H1 (cell line): ENCODE measurements around the gene DYRK1A. TPM values are rescaled to one million over a fixed set of nuclear protein-coding genes. Genes with fewer than 3 reads are reported as not detected.

Experiments used
- CTCF ChIA-PET: fragments of 300-600 bp; sonication (Branson Sonifier 250); formaldehyde crosslinking; loops from one replicate; lab custom pipeline; 2021; ENCODE audit not compliant: partially characterized antibody; lab: Charles Lee
- POLR2A ChIA-PET: fragments of 300-600 bp; sonication (Branson Sonifier 250); formaldehyde crosslinking; loops from one replicate; lab custom pipeline; 2021; ENCODE audit warnings: inconsistent platforms; ENCODE audit not compliant: partially characterized antibody; lab: Charles Lee
- DNase-seq, 2 experiments: peaks; one replicate each; pipeline versions ENCODE4 v3.0.0 to v3.0.0-alpha.2; 2010 to 2022; ENCODE audit warnings: low spot score in 2 of 2, low read depth in 1 of 2, mixed read lengths in 1 of 2
- FAIRE-seq: peaks from 2 replicates; lab custom pipeline; 2011; peaks lifted over from hg19 to GRCh38; lab: Jason Lieb, UNC
- H2AFZ ChIP-seq: 2 replicates; pipeline ENCODE4 v1.8.1; 2012; ENCODE audit warnings: low read length, inconsistent platforms
- H2AK5ac ChIP-seq: 2 replicates; pipeline ENCODE4 v1.6.1; 2013; ENCODE audit warnings: low read depth, low read length
- H2BK120ac ChIP-seq: replicated peaks from 2 replicates; pipeline ENCODE3; 2013; ENCODE audit warnings: low read depth, low read length, inconsistent platforms
- H2BK12ac ChIP-seq: 2 replicates; pipeline ENCODE4 v1.6.1; 2013; ENCODE audit warnings: low read depth, low read length
- H2BK15ac ChIP-seq: 2 replicates; pipeline ENCODE4 v1.6.1; 2013; ENCODE audit warnings: low read length
- H2BK20ac ChIP-seq: 2 replicates; pipeline ENCODE4 v1.6.1; 2013; ENCODE audit warnings: low read length
- H2BK5ac ChIP-seq: 2 replicates; pipeline ENCODE4 v1.6.1; 2013; ENCODE audit warnings: low read depth, low read length
- H3K14ac ChIP-seq: 2 replicates; pipeline ENCODE4 v1.6.1; 2013; ENCODE audit warnings: inconsistent platforms; ENCODE audit not compliant: insufficient read length
- H3K18ac ChIP-seq: 2 replicates; pipeline ENCODE4 v1.6.1; 2013; ENCODE audit warnings: low read length; ENCODE audit errors: extremely low read depth
- H3K23ac ChIP-seq: 2 replicates; pipeline ENCODE4 v1.6.1; 2013; ENCODE audit warnings: inconsistent platforms; ENCODE audit not compliant: insufficient read length
- H3K23me2 ChIP-seq: 2 replicates; pipeline ENCODE4 v1.6.1; 2013; ENCODE audit warnings: low read depth, low read length
- H3K27ac ChIP-seq: 2 replicates; pipeline ENCODE4 v1.6.1; 2011; ENCODE audit warnings: low read depth, low read length, inconsistent platforms
- H3K27me3 ChIP-seq, 4 experiments: replicated peaks in 1 of 4; 1 replicate in 1 of 4; 2 replicates in 3 of 4; pipeline versions ENCODE4 v1.6.1 to v1.8.1; 2011 to 2013; ENCODE audit warnings: low read length in 3 of 4, mild to moderate bottlenecking in 3 of 4, inconsistent platforms in 2 of 4, mixed read lengths in 2 of 4, moderate library complexity in 1 of 4; ENCODE audit not compliant: control insufficient read depth in 3 of 4, insufficient read depth in 3 of 4; ENCODE audit errors: extremely low read depth in 1 of 4
- H3K36me3 ChIP-seq, 4 experiments: 2 replicates each; pipeline versions ENCODE4 v1.6.1 to v1.8.1; 2011 to 2013; ENCODE audit warnings: mild to moderate bottlenecking in 4 of 4, low read length in 3 of 4, moderate library complexity in 2 of 4, control low read depth in 1 of 4, inconsistent platforms in 1 of 4; ENCODE audit not compliant: insufficient read depth in 4 of 4, control insufficient read depth in 2 of 4
- H3K4ac ChIP-seq: replicated peaks from 2 replicates; pipeline ENCODE3; 2013; ENCODE audit warnings: low read length, low read depth, mixed read lengths, inconsistent platforms; ENCODE audit not compliant: insufficient read length
- H3K4me1 ChIP-seq, 4 experiments: replicated peaks in 1 of 4; 1 replicate in 1 of 4; 2 replicates in 3 of 4; pipeline versions ENCODE4 v1.6.1 to v1.8.1; 2011 to 2013; ENCODE audit warnings: low read length in 3 of 4, inconsistent platforms in 2 of 4, mixed read lengths in 1 of 4; ENCODE audit not compliant: insufficient read depth in 4 of 4, control insufficient read depth in 3 of 4
- H3K4me2 ChIP-seq, 2 experiments: 2 replicates each; pipeline versions ENCODE4 v1.6.1 to v1.8.1; 2011 to 2013; ENCODE audit warnings: low read depth in 2 of 2, low read length in 2 of 2, control low read depth in 1 of 2, inconsistent platforms in 1 of 2, mild to moderate bottlenecking in 1 of 2; ENCODE audit not compliant: insufficient read depth in 1 of 2
- H3K4me3 ChIP-seq, 4 experiments: fragments of 200-600, 300-600 bp in 1 of 4; sonication (generic), shearing (Covaris generic), sonication (Bioruptor Twin) in 1 of 4; 2 replicates each; pipeline versions ENCODE4 v1.5.1 to v1.8.1; 2011 to 2016; ENCODE audit warnings: low read length in 4 of 4, low read depth in 3 of 4, control low read depth in 2 of 4, inconsistent platforms in 2 of 4, mild to moderate bottlenecking in 2 of 4, mixed read lengths in 1 of 4, moderate library complexity in 1 of 4; ENCODE audit not compliant: insufficient read depth in 2 of 4; ENCODE audit errors: extremely low read depth in 1 of 4
- H3K56ac ChIP-seq: replicated peaks from 2 replicates; pipeline ENCODE3; 2013; ENCODE audit warnings: low read depth, mild to moderate bottlenecking, mixed read lengths, low read length, inconsistent platforms; ENCODE audit not compliant: insufficient read length
- H3K79me1 ChIP-seq: 2 replicates; pipeline ENCODE4 v1.6.1; 2013; ENCODE audit warnings: low read depth, low read length, control low read depth
- H3K79me2 ChIP-seq, 2 experiments: 2 replicates each; pipeline versions ENCODE4 v1.6.1 to v1.8.1; 2012 to 2013; ENCODE audit warnings: low read length in 2 of 2, mild to moderate bottlenecking in 2 of 2, inconsistent platforms in 1 of 2; ENCODE audit not compliant: insufficient read depth in 2 of 2, control insufficient read depth in 1 of 2
- H3K9ac ChIP-seq, 4 experiments: replicated peaks in 1 of 4; 1 replicate in 1 of 4; 2 replicates in 3 of 4; pipeline versions ENCODE4 v1.6.1 to v1.8.1; 2011 to 2013; ENCODE audit warnings: low read depth in 3 of 4, low read length in 3 of 4, control low read depth in 2 of 4, mild to moderate bottlenecking in 2 of 4, moderate library complexity in 2 of 4, inconsistent platforms in 1 of 4; ENCODE audit errors: extremely low read depth in 1 of 4
- H3K9me3 ChIP-seq, 2 experiments: 2 replicates each; pipeline versions ENCODE4 v1.6.1 to v1.8.1; 2012 to 2013; ENCODE audit warnings: mild to moderate bottlenecking in 2 of 2, moderate library complexity in 2 of 2, control low read depth in 1 of 2, inconsistent platforms in 1 of 2, low read depth in 1 of 2, low read length in 1 of 2, mixed read lengths in 1 of 2; ENCODE audit not compliant: insufficient read depth in 2 of 2
- H4K20me1 ChIP-seq, 2 experiments: replicated peaks in 1 of 2; 2 replicates each; pipeline versions ENCODE3 to v1.8.1; 2011 to 2013; ENCODE audit warnings: inconsistent platforms in 2 of 2, low read length in 2 of 2, mild to moderate bottlenecking in 1 of 2; ENCODE audit not compliant: insufficient read depth in 2 of 2, control insufficient read depth in 1 of 2
- H4K5ac ChIP-seq: 2 replicates; pipeline ENCODE4 v1.6.1; 2013; ENCODE audit warnings: low read length, low read depth, mixed read lengths, inconsistent platforms; ENCODE audit not compliant: insufficient read length
- H4K8ac ChIP-seq: 2 replicates; pipeline ENCODE4 v1.8.0; 2013; ENCODE audit warnings: mild to moderate bottlenecking, moderate library complexity, low read length, inconsistent platforms; ENCODE audit not compliant: insufficient read depth; ENCODE audit errors: extremely low read depth
- H4K91ac ChIP-seq: replicated peaks from 2 replicates; pipeline ENCODE3; 2013; ENCODE audit warnings: low read length, mixed read lengths, inconsistent platforms; ENCODE audit not compliant: insufficient read length
- RNF2 ChIP-seq: fragments of 200-900, 300-1000 bp; sonication (generic); IDR thresholded peaks from 2 replicates; pipeline ENCODE4 v1.7.1; 2016; ENCODE audit warnings: borderline replicate concordance, low read depth, mild to moderate bottlenecking, antibody characterized with exemption, low read length; ENCODE audit not compliant: poor library complexity, severe bottlenecking; ENCODE audit errors: missing control alignments
- TEAD4 ChIP-seq: IDR thresholded peaks from 2 replicates; pipeline ENCODE4 v1.6.1; 2012; ENCODE audit warnings: low read depth, low read length, inconsistent platforms, mixed read lengths
- WGBS, 2 experiments: shearing (Covaris generic) in 1 of 2; methylation state at CpG; one replicate each; pipeline versions ENCODE4 v1.1.6 to v1.1.7; 2013 to 2015; ENCODE audit warnings: low lambda C conversion rate in 2 of 2, mixed read lengths in 2 of 2, inconsistent platforms in 1 of 2, low coverage in 1 of 2, missing lambda C conversion rate in 1 of 2; ENCODE audit not compliant: insufficient replicate concordance in 2 of 2, insufficient coverage in 1 of 2, insufficient read length in 1 of 2; ENCODE audit errors: extremely low coverage in 1 of 2, missing lambda C conversion rate in 1 of 2; 5-methylcytosine and 5-hydroxymethylcytosine counted together
- polyA plus RNA-seq, 7 experiments: library from polyadenylated mRNA; depleted of rRNA in 3 of 7; stranded (reverse) in 5 of 7; unstranded in 2 of 7; fragments of >200 nt in 5 of 7; fragments of 200-250 nt in 2 of 7; gene quantifications; 1 replicate in 5 of 7; 2 replicates in 1 of 7; 4 replicates in 1 of 7; pipeline versions ENCODE4 v1.2.1 to v1.2.3, GENCODE V29; 2011 to 2013; ENCODE audit warnings: missing spikeins in 2 of 7, mixed read lengths in 2 of 7
- total RNA-seq: library from RNA; stranded (reverse); fragmentation: NEBNext Ultra II Directional; extraction: Animal tissue kit (Norgen Biotek cat#: 25700); gene quantifications from 2 replicates; pipeline ENCODE4 v1.2.1, GENCODE V29; 2021

Gene DYRK1A
- total and polyA plus RNA-seq, 2 of the 8 experiments (the other 6 are each of a cell fraction or from before 2014, with no cell fraction given): 61.1 to 62.2 TPM

GRCh38 chr21:37555672-37556261 is 189.2 kb downstream of the DYRK1A start:
- no peak for TF ChIP-seq RNF2
- no peak for TF ChIP-seq TEAD4
- Histone ChIP-seq H3K56ac (no peak overlapping the region), H3K4ac (no peak overlapping the region), H3K23me2 (no peaks in the 10 kb centered on the region), H4K5ac (no peak overlapping the region), H3K23ac (no peak overlapping the region), H3K79me1 (no peaks in the 10 kb centered on the region), H4K20me1 (no peaks in the 10 kb centered on the region), H3K27me3 (no peaks in the 10 kb centered on the region), H3K9me3 (no peaks in the 10 kb centered on the region), H2AK5ac (no peak overlapping the region), H3K4me3 (no peak overlapping the region), H4K8ac (no peak overlapping the region), H4K91ac (no peak overlapping the region), H2BK20ac (no peak overlapping the region), H2BK12ac (no peak overlapping the region), H3K4me1 (peaks cover 0 to 3% (median 2%) of the 10 kb centered on the region in 4 experiments; a peak in 4 of 7 replicates), H3K36me3 (no peaks in the 10 kb centered on the region), H2BK120ac (no peak overlapping the region), H3K79me2 (no peaks in the 10 kb centered on the region), H2BK5ac (no peak overlapping the region), H3K9ac (no peak overlapping the region), H2BK15ac (no peak overlapping the region), H3K4me2 (no peak overlapping the region), H3K27ac (no peak overlapping the region), H3K18ac (no peak overlapping the region), H2AFZ (no peak overlapping the region), H3K14ac (no peak overlapping the region)
- WGBS, 2 experiments: 92% methylated on average over 15 of the region's 15 CpGs; no CpG with 5 or more reads in 1 of the 2 experiments
- DNase-seq: no peak
- POLR2A ChIA-PET: interaction anchor here (0.6 to 1.4 kb wide), 3 partner anchors 8 to 38 kb away, joined by 3 to 6 read pairs (median 3); no protein-coding TSS in a partner anchor
- no peak for FAIRE-seq
- CTCF ChIA-PET: interaction anchor here (0.8 to 2.7 kb wide), 7 partner anchors 8 to 113 kb away, joined by 3 to 11 read pairs (median 5); no protein-coding TSS in a partner anchor
